Naive thymus-derived CD4-positive, alpha-beta T cell (primary cell): ENCODE data around the gene PDE8A. TPM values are rescaled to one million over a fixed set of nuclear protein-coding genes. Genes with fewer than 3 reads are reported as not detected.

ENCODE experiments used
- ATAC-seq: fragments of 150-1000 bp; cut with Tn5 transposase; 2 replicates; pipeline ENCODE4 v1.10.0; 2021; ENCODE audit warnings: mild to moderate bottlenecking, moderate library complexity
- CTCF ChIA-PET: fragments of 350-600 bp; sonication (Branson Sonifier 250); formaldehyde crosslinking; loops from one replicate; lab custom pipeline; 2021; ENCODE audit warnings: antibody characterized with exemption; lab: Charles Lee
- POLR2A ChIA-PET: fragments of 350-600 bp; sonication (Branson Sonifier 250); formaldehyde crosslinking; loops from one replicate; lab custom pipeline; 2021; ENCODE audit warnings: antibody characterized with exemption, inconsistent platforms; lab: Charles Lee
- DNase-seq, 9 donors: peaks; one replicate each; pipeline versions ENCODE4 v3.0.0 to v3.0.0-alpha.2; 2020 to 2022; ENCODE audit warnings: mixed read lengths in 1 of 9
- H3K27ac ChIP-seq: one replicate; pipeline ENCODE4 v1.7.0; 2013; ENCODE audit warnings: mild to moderate bottlenecking, low read depth, low read length, moderate library complexity
- H3K27me3 ChIP-seq, 2 donors: one replicate each; pipeline ENCODE4 v1.7.0; 2013; ENCODE audit warnings: low read length in 2 of 2, mild to moderate bottlenecking in 2 of 2, moderate library complexity in 2 of 2; ENCODE audit not compliant: control insufficient read depth in 2 of 2, insufficient read depth in 2 of 2
- H3K36me3 ChIP-seq, 3 experiments: 1 replicate in 2 of 3; 2 replicates in 1 of 3; pipeline ENCODE4 v1.7.0; 2013; ENCODE audit warnings: low read length in 3 of 3, mild to moderate bottlenecking in 3 of 3, moderate library complexity in 1 of 3; ENCODE audit not compliant: insufficient read depth in 3 of 3, control insufficient read depth in 2 of 3
- H3K4me1 ChIP-seq, 2 donors: one replicate each; pipeline ENCODE4 v1.7.0; 2013; ENCODE audit warnings: low read length in 2 of 2, mild to moderate bottlenecking in 2 of 2, moderate library complexity in 1 of 2; ENCODE audit not compliant: control insufficient read depth in 2 of 2, insufficient read depth in 2 of 2
- H3K4me3 ChIP-seq: 2 replicates; pipeline ENCODE4 v1.7.0; 2013; ENCODE audit warnings: mild to moderate bottlenecking, low read length
- H3K9me3 ChIP-seq, 3 experiments: 1 replicate in 2 of 3; 2 replicates in 1 of 3; pipeline ENCODE4 v1.7.0; 2013; ENCODE audit warnings: low read length in 3 of 3; ENCODE audit not compliant: control insufficient read depth in 2 of 3
- H3K27ac Mint-ChIP-seq, 9 donors: one replicate each; pipeline ENCODE4 v1.8.0; 2020 to 2022; ENCODE audit warnings: mixed read lengths in 9 of 9, mild to moderate bottlenecking in 8 of 9, moderate library complexity in 5 of 9, inconsistent platforms in 2 of 9
- H3K27me3 Mint-ChIP-seq, 5 donors: one replicate each; pipeline ENCODE4 v1.8.0; 2021 to 2022; ENCODE audit warnings: mixed read lengths in 5 of 5, mild to moderate bottlenecking in 1 of 5
- H3K36me3 Mint-ChIP-seq, 5 donors: one replicate each; pipeline ENCODE4 v1.8.0; 2020 to 2022; ENCODE audit warnings: mixed read lengths in 5 of 5, mild to moderate bottlenecking in 3 of 5, inconsistent platforms in 1 of 5
- H3K4me1 Mint-ChIP-seq, 7 donors: one replicate each; pipeline ENCODE4 v1.8.0; 2020 to 2022; ENCODE audit warnings: mixed read lengths in 7 of 7, mild to moderate bottlenecking in 3 of 7, inconsistent platforms in 1 of 7
- H3K4me3 Mint-ChIP-seq, 10 donors: one replicate each; pipeline ENCODE4 v1.8.0; 2020 to 2022; ENCODE audit warnings: mild to moderate bottlenecking in 10 of 10, mixed read lengths in 10 of 10, moderate library complexity in 6 of 10, inconsistent platforms in 2 of 10
- H3K9me3 Mint-ChIP-seq, 11 donors: one replicate each; pipeline ENCODE4 v1.8.0; 2020 to 2022; ENCODE audit warnings: mixed read lengths in 11 of 11, mild to moderate bottlenecking in 4 of 11, inconsistent platforms in 1 of 11, moderate library complexity in 1 of 11
- intact Hi-C, 2 donors: fragments of 100-400 bp; cut with micrococcal nuclease; formaldehyde crosslinking; loops; one replicate each; pipeline ENCODE4 v1.15.1; 2023
- polyA plus RNA-seq, 2 donors: library from polyadenylated mRNA; unstranded; fragments of 300-500 nt; fragmentation: Illumina TruSeq; gene quantifications; one replicate each; pipeline ENCODE4 v1.2.3, GENCODE V29; 2021
- total RNA-seq, 6 experiments: library from RNA in 5 of 6; stranded (reverse) in 5 of 6; gene quantifications; 1 replicate in 5 of 6; 2 replicates in 1 of 6; pipeline ENCODE4 v1.2.3 and lab custom pipeline; 2021 to 2026

Gene PDE8A
- total and polyA plus RNA-seq, 7 experiments from 2014 or later: 1.7 to 43.3 (median 31.9) TPM

DNA sequence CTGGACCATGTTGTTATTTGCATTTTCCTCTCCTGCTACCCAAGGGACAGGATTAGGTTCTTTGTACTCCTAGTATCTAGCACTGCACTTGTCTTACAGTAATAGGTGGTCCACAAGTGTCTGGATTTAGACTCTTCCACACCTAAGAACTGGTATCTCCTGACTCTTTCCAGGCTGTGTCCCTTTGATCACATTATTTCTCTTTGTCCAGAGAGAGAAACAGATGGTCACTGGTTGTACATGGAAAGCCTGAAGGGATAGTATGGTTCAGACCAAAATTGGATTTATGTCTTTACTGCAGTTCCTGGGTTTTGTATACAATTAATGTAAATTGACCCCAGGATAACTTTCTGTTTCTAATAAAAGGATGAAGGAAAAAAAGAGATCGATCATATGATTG, 64.0 kb downstream of the PDE8A start:
- Histone ChIP-seq H3K9me3 (no peaks in the 10 kb centered on the region), H3K4me3 (no peak overlapping the region), H3K27ac (no peak overlapping the region), H3K36me3 (no peaks in the 10 kb centered on the region), H3K27me3 (no peaks in the 10 kb centered on the region), H3K4me1 (peaks cover 0 to 6% of the 10 kb centered on the region in 2 donors)
- DNase-seq: no peak
- Mint-ChIP-seq H3K4me3 (no peak overlapping the region), H3K27me3 (no peaks in the 10 kb centered on the region), H3K4me1 (peaks cover 7 to 57% (median 22%) of the 10 kb centered on the region in 7 donors), H3K9me3 (no peaks in the 10 kb centered on the region), H3K36me3 (peaks cover 0 to 14% (median 2%) of the 10 kb centered on the region in 5 donors), H3K27ac (peak overlapping the region in 1 of 9 donors; percentile 61)
- intact Hi-C loops: loop anchor here in 1 of 2 donors (2.0 to 10.0 kb wide), 2 partner anchors 65 to 451 kb away; partner anchors contain the start of gene PDE8A
- ChIA-PET CTCF (interaction anchor here (0.7 to 4.4 kb wide), 7 partner anchors 10 to 458 kb away, joined by 3 to 27 read pairs (median 6); no protein-coding TSS in a partner anchor), POLR2A (interaction anchor here (1.5 kb wide), 1 partner anchor 63 kb away, joined by 4 read pairs; no protein-coding TSS in a partner anchor)
- no peak for ATAC-seq

DNA sequence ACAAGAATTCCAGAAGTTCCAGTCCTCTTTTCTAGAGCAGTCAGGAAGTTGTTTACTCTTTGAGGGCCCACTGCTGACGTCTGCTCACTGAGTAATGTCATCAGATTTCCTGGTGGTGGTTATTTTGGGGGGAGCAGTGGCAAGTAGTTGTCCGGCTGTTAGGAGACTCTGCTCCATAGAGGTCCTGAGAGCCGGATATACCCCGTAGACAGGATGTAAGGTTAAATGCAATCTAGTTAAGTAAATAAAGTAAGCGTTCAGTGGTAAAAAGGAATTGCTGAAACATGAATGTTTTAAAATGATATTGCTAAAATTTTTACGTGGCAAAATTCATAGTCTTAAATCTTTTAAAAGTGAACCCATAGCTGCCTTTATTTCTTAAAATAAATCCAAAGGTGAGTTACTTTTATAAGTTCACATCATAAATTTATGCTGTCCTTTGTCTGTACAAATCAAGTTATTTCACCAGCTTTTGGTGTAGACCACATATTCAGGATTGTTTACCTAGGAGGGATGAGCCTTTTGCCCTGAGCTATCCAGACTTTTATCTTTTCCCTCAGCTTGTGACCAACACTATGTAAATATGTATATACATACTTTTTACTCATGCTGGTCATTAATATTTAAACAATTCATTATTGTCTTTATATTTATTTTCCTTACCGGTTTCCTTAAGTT, 65.8 kb downstream of the PDE8A start:
- Mint-ChIP-seq H3K36me3 (peaks cover 0 to 14% (median 2%) of the 10 kb centered on the region in 5 donors), H3K4me3 (no peak overlapping the region), H3K9me3 (no peaks in the 10 kb centered on the region), H3K27me3 (no peaks in the 10 kb centered on the region), H3K27ac (no peak overlapping the region), H3K4me1 (peaks cover 7 to 57% (median 23%) of the 10 kb centered on the region in 7 donors)
- Histone ChIP-seq H3K4me1 (peaks cover 0 to 6% of the 10 kb centered on the region in 2 donors), H3K4me3 (no peak overlapping the region), H3K36me3 (no peaks in the 10 kb centered on the region), H3K9me3 (no peaks in the 10 kb centered on the region), H3K27ac (no peak overlapping the region), H3K27me3 (no peaks in the 10 kb centered on the region)
- peak in 1 of 9 donors; percentile 8 for DNase-seq
- ATAC-seq: peak; percentile 70
- ChIA-PET POLR2A (interaction anchor here (0.7 kb wide), 2 partner anchors 9 to 91 kb away, joined by 3 read pairs; no protein-coding TSS in a partner anchor), CTCF (interaction anchor here (1.2 to 4.4 kb wide), 2 partner anchors 90 to 92 kb away, joined by 4 to 27 read pairs; no protein-coding TSS in a partner anchor)
- intact Hi-C loops: loop anchor here in 1 of 2 donors (10.0 kb wide), 1 partner anchor 453 kb away; no protein-coding TSS in a partner anchor

DNA sequence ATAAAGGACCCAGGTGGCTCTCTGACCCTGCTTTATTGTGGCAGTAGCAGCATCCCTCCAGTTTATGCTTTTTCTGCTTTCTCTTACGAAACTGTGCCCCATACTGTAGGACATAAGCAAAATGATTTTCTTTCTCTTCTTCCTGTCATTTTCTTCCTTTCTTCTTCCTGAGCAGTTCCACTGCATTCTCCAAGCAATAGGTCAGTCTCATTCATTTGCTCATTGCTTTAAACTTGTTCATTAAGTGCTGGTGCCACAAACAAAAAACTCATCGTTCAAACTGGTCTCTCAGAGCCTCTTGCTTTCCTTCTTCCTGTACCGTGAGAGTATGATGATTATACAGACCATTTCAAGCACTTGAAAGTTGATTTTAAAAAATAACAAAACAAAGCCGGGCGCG, 66.8 kb downstream of the PDE8A start:
- no peaks in the 10 kb centered on the region for H3K36me3 ChIP-seq
- peaks cover 0 to 6% of the 10 kb centered on the region in 2 donors for H3K4me1 ChIP-seq
- ChIA-PET POLR2A (no interaction called here), CTCF (no interaction called here)
- Mint-ChIP-seq H3K4me3 (peak overlapping the region in 1 of 10 donors; percentile 3), H3K9me3 (no peaks in the 10 kb centered on the region), H3K27ac (no peak overlapping the region), H3K4me1 (peaks cover 7 to 58% (median 23%) of the 10 kb centered on the region in 7 donors), H3K27me3 (no peaks in the 10 kb centered on the region), H3K36me3 (peaks cover 0 to 14% (median 2%) of the 10 kb centered on the region in 5 donors)
- H3K9me3 ChIP-seq: no peaks in the 10 kb centered on the region
- ATAC-seq (no peak), DNase-seq (no peak)
- no peak overlapping the region for H3K27ac ChIP-seq
- intact Hi-C loops: loop anchor here in 1 of 2 donors (10.0 kb wide), 1 partner anchor 454 kb away; no protein-coding TSS in a partner anchor
- H3K4me3 ChIP-seq: no peak overlapping the region
- no peaks in the 10 kb centered on the region for H3K27me3 ChIP-seq

DNA sequence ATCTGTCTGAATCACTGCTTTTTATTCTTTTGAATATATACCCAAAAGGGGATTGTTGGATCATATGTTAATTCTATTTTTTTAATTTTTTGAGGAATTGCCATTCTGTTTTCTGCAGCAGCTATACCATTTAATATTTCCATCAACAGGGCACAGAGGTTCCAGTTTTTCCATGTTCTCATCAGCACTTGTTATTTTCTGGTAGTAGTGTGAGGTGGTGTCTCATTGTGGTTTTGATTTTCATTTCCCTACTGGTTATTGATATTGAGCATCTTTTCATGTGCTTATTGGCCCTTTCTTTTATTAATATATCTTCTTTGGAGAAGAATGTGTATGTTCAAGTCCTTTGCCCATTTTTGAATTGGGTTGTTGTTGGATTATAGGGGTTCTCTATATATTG, 68.1 kb downstream of the PDE8A start:
- H3K4me1 ChIP-seq: peaks cover 0 to 6% of the 10 kb centered on the region in 2 donors
- H3K36me3 Mint-ChIP-seq: peaks cover 0 to 20% (median 5%) of the 10 kb centered on the region in 5 donors
- H3K27me3 Mint-ChIP-seq: no peaks in the 10 kb centered on the region
- no peaks in the 10 kb centered on the region for H3K36me3 ChIP-seq
- POLR2A ChIA-PET: no interaction called here
- no peak overlapping the region for H3K27ac Mint-ChIP-seq
- CTCF ChIA-PET: no interaction called here
- DNase-seq: no peak
- H3K4me3 ChIP-seq: no peak overlapping the region
- H3K9me3 Mint-ChIP-seq: peaks cover 0 to 6% (median 4%) of the 10 kb centered on the region in 11 donors
- peaks cover 6 to 64% (median 30%) of the 10 kb centered on the region in 7 donors for H3K4me1 Mint-ChIP-seq
- intact Hi-C loops: loop anchor here in 1 of 2 donors (10.0 kb wide), 1 partner anchor 455 kb away; no protein-coding TSS in a partner anchor
- no peak for ATAC-seq
- no peaks in the 10 kb centered on the region for H3K27me3 ChIP-seq
- no peaks in the 10 kb centered on the region for H3K9me3 ChIP-seq
- peak overlapping the region in 1 of 10 donors; percentile 15 for H3K4me3 Mint-ChIP-seq
- no peak overlapping the region for H3K27ac ChIP-seq

- ChIA-PET POLR2A (no interaction called here), CTCF (no interaction called here)
- Mint-ChIP-seq H3K27me3 (no peaks in the 10 kb centered on the region), H3K27ac (no peak overlapping the region), H3K4me1 (peaks cover 8 to 68% (median 44%) of the 10 kb centered on the region in 7 donors), H3K9me3 (peaks cover 12 to 61% (median 21%) of the 10 kb centered on the region in 11 donors), H3K36me3 (peaks cover 14 to 67% (median 35%) of the 10 kb centered on the region in 5 donors), H3K4me3 (no peak overlapping the region)
- Histone ChIP-seq H3K36me3 (no peaks in the 10 kb centered on the region), H3K4me3 (no peak overlapping the region), H3K9me3 (peaks cover 0 to 4% (median 0%) of the 10 kb centered on the region in 3 experiments), H3K27me3 (no peaks in the 10 kb centered on the region), H3K27ac (no peak overlapping the region), H3K4me1 (no peaks in the 10 kb centered on the region)
- intact Hi-C loops: no loop called here
- DNase-seq (no peak), ATAC-seq (no peak)
These were observed 78.1 kb downstream of the PDE8A start for GRCh38 chr15:85059734-85060133.

- H3K4me1 ChIP-seq: no peaks in the 10 kb centered on the region
- H3K27me3 Mint-ChIP-seq: no peaks in the 10 kb centered on the region
- peaks cover 0 to 5% (median 0%) of the 10 kb centered on the region in 3 experiments for H3K36me3 ChIP-seq
- H3K4me1 Mint-ChIP-seq: peaks cover 8 to 56% (median 33%) of the 10 kb centered on the region in 7 donors
- no peaks in the 10 kb centered on the region for H3K27me3 ChIP-seq
- no peak overlapping the region for H3K27ac Mint-ChIP-seq
- no peak overlapping the region for H3K27ac ChIP-seq
- no peak overlapping the region for H3K4me3 Mint-ChIP-seq
- ATAC-seq: no peak
- no peak for DNase-seq
- peaks cover 9 to 60% (median 24%) of the 10 kb centered on the region in 5 donors for H3K36me3 Mint-ChIP-seq
- peaks cover 7 to 44% (median 13%) of the 10 kb centered on the region in 11 donors for H3K9me3 Mint-ChIP-seq
- H3K4me3 ChIP-seq: no peak overlapping the region
- intact Hi-C loops: no loop called here
- CTCF ChIA-PET: no interaction called here
- POLR2A ChIA-PET: no interaction called here
- H3K9me3 ChIP-seq: peaks cover 0 to 4% (median 0%) of the 10 kb centered on the region in 3 experiments
These were observed 80.9 kb downstream of the PDE8A start for GRCh38 chr15:85062560-85062959.
